ENCODE data around the gene C13orf46.

Gene C13orf46

GRCh38 chr13:114002771-114003321 lies 29.0 kb upstream of the C13orf46 start:
- TF ChIP-seq SPI1 (IDR thresholded peaks at IDR 0.05; ENCODE audit: borderline replicate concordance, low read depth) (no peak), REST (IDR thresholded peaks at IDR 0.05; ENCODE audit: insufficient replicate concordance, low read depth) (no peak), POLR2AphosphoS5 (IDR thresholded peaks at IDR 0.05; ENCODE audit: low read depth) (no peak), CTCF (IDR thresholded peaks at IDR 0.05; ENCODE audit: insufficient read depth, low read length) (no peak), GABPA (IDR thresholded peaks at IDR 0.05; ENCODE audit: low read depth) (no peak)
- no peak for DNase-seq (ENCODE audit: low read depth in 1 of 2, low spot score in 1 of 2)
- Histone ChIP-seq H3K27ac (replicated peaks) (no peak overlapping the region), H3K4me3 (replicated peaks; ENCODE audit: insufficient read depth, low read length) (no peak overlapping the region), H3K27me3 (ENCODE audit: insufficient read depth, poor library complexity, severe bottlenecking) (no peaks in the 10 kb centered on the region)

GRCh38 chr13:114002009-114002544 lies 28.2 kb upstream of the C13orf46 start:
- Histone ChIP-seq H3K27ac (replicated peaks) (no peak overlapping the region), H3K4me3 (replicated peaks; ENCODE audit: insufficient read depth, low read length) (no peak overlapping the region), H3K27me3 (ENCODE audit: insufficient read depth, poor library complexity, severe bottlenecking) (no peaks in the 10 kb centered on the region)
- DNase-seq (ENCODE audit: low read depth in 1 of 2, low spot score in 1 of 2) = no peak
- TF ChIP-seq REST (IDR thresholded peaks at IDR 0.05; ENCODE audit: insufficient replicate concordance, low read depth) = no peak
- no peak; the same call in 1 of the 2 replicates for TF ChIP-seq POLR2AphosphoS5 (IDR thresholded peaks at IDR 0.05; ENCODE audit: low read depth)
- no peak for TF ChIP-seq CTCF (IDR thresholded peaks at IDR 0.05; ENCODE audit: insufficient read depth, low read length)
- no peak for TF ChIP-seq GABPA (IDR thresholded peaks at IDR 0.05; ENCODE audit: low read depth)
- TF ChIP-seq SPI1 (IDR thresholded peaks at IDR 0.05; ENCODE audit: borderline replicate concordance, low read depth) = no peak

- no peak for TF ChIP-seq REST (IDR thresholded peaks at IDR 0.05; ENCODE audit: insufficient replicate concordance, low read depth)
- no peak for TF ChIP-seq CTCF (IDR thresholded peaks at IDR 0.05; ENCODE audit: insufficient read depth, low read length)
- TF ChIP-seq SPI1 (IDR thresholded peaks at IDR 0.05; ENCODE audit: borderline replicate concordance, low read depth) = no peak
- TF ChIP-seq GABPA (IDR thresholded peaks at IDR 0.05; ENCODE audit: low read depth) = no peak
- no peak for TF ChIP-seq POLR2AphosphoS5 (IDR thresholded peaks at IDR 0.05; ENCODE audit: low read depth)
- DNase-seq (ENCODE audit: low read depth in 1 of 2, low spot score in 1 of 2) = no peak
- H3K4me3 ChIP-seq (replicated peaks; ENCODE audit: insufficient read depth, low read length) = no peak overlapping the region
- no peak overlapping the region for H3K27ac ChIP-seq (replicated peaks)
- no peaks in the 10 kb centered on the region for H3K27me3 ChIP-seq (ENCODE audit: insufficient read depth, poor library complexity, severe bottlenecking)
Measured at GRCh38 chr13:114001331-114002008, 27.6 kb upstream of the C13orf46 start.

Measured in HL-60 (cell line).